OCI-LY7 (cell line): ENCODE data around the gene PARP12. TPM values are rescaled to one million over a fixed set of nuclear protein-coding genes. Genes with fewer than 3 reads are reported as not detected.

Source experiments
- BruUV-seq: library from RNA; stranded (reverse); fragments of 400-500 nt; replicated peaks from 2 replicates; lab custom pipeline; 2021; lab: Mats Ljungman, UMichigan
- CTCF ChIA-PET: fragments of 300-600 bp; sonication (Branson Sonifier 250); formaldehyde crosslinking; loops from one replicate; lab custom pipeline; 2022; ENCODE audit warnings: antibody characterized with exemption; ENCODE audit not compliant: unreplicated experiment; lab: Charles Lee
- POLR2A ChIA-PET: fragments of 300-600 bp; sonication (Branson Sonifier 250); formaldehyde crosslinking; loops from one replicate; lab custom pipeline; 2022; ENCODE audit warnings: antibody characterized with exemption; lab: Charles Lee
- DNase-seq: peaks from one replicate; pipeline ENCODE4 v3.0.0-alpha.2; 2015; ENCODE audit warnings: low spot score
- H2AFZ ChIP-seq: fragments of 200-600 bp; sonication (generic), shearing (Covaris generic); 2 replicates; pipeline ENCODE4 v1.6.1; 2014; ENCODE audit warnings: mild to moderate bottlenecking, antibody characterized with exemption, low read length, moderate library complexity
- H3K27ac ChIP-seq: fragments of 200-600 bp; sonication (generic); 2 replicates; pipeline ENCODE4 v1.5.1; 2014; ENCODE audit warnings: mixed run types, low read depth, mild to moderate bottlenecking, moderate library complexity, low read length, inconsistent platforms; ENCODE audit not compliant: poor library complexity, severe bottlenecking
- H3K36me3 ChIP-seq: fragments of 200-600 bp; sonication (generic); 2 replicates; pipeline ENCODE4 v1.6.1; 2014; ENCODE audit warnings: mild to moderate bottlenecking, antibody characterized with exemption, low read length, moderate library complexity, mixed read lengths; ENCODE audit not compliant: insufficient read depth
- H3K4me1 ChIP-seq: fragments of 200-600 bp; sonication (generic); 2 replicates; pipeline ENCODE4 v1.5.1; 2014; ENCODE audit warnings: mild to moderate bottlenecking, low read length; ENCODE audit not compliant: insufficient read depth, poor library complexity, severe bottlenecking
- H3K4me2 ChIP-seq: fragments of 200-600 bp; sonication (generic); 2 replicates; pipeline ENCODE4 v1.6.1; 2014; ENCODE audit warnings: mild to moderate bottlenecking, low read length
- H3K4me3 ChIP-seq: fragments of 200-600 bp; sonication (generic); 2 replicates; pipeline ENCODE4 v1.5.1; 2014; ENCODE audit warnings: mild to moderate bottlenecking, low read depth, low read length; ENCODE audit not compliant: poor library complexity, severe bottlenecking
- H3K79me2 ChIP-seq: fragments of 200-600 bp; sonication (generic); 2 replicates; pipeline ENCODE4 v1.6.1; 2016; ENCODE audit warnings: low read depth, mild to moderate bottlenecking, low read length, moderate library complexity, mixed read lengths; ENCODE audit not compliant: insufficient read depth
- H3K9me2 ChIP-seq: fragments of 200-600 bp; sonication (generic); 2 replicates; pipeline ENCODE4 v1.6.1; 2016; ENCODE audit warnings: mild to moderate bottlenecking, low read length, mixed read lengths; ENCODE audit not compliant: insufficient read depth
- H3K9me3 ChIP-seq: fragments of 200-600 bp; sonication (generic); 2 replicates; pipeline ENCODE4 v1.6.1; 2014; ENCODE audit warnings: mild to moderate bottlenecking, mixed run types, low read length, mixed read lengths
- H4K20me1 ChIP-seq: fragments of 200-600 bp; sonication (generic); 2 replicates; pipeline ENCODE4 v1.6.1; 2014; ENCODE audit warnings: mild to moderate bottlenecking, antibody characterized with exemption, low read length, moderate library complexity, mixed read lengths; ENCODE audit not compliant: insufficient read depth
- CTCF ChIP-seq: fragments of 200-600 bp; sonication (generic); conservative IDR thresholded peaks from 2 replicates; pipeline ENCODE4 v1.5.1; 2014; ENCODE audit warnings: mild to moderate bottlenecking, antibody characterized with exemption, low read length, moderate library complexity, mixed read lengths
- EZH2phosphoT487 ChIP-seq: fragments of 200-600 bp; sonication (generic); IDR thresholded peaks from 2 replicates; pipeline ENCODE4 v1.6.1; 2018; ENCODE audit warnings: low read depth, borderline replicate concordance, mild to moderate bottlenecking, mixed run types, antibody characterized with exemption, low read length, moderate library complexity, mixed read lengths
- intact Hi-C: fragments of 100-400 bp; cut with micrococcal nuclease; formaldehyde crosslinking; loops from one replicate; pipeline ENCODE4 v1.10.0; 2022; ENCODE audit not compliant: unreplicated experiment
- total RNA-seq, 2 experiments: library from RNA; depleted of rRNA in 1 of 2; stranded (reverse); fragments of >200 nt in 1 of 2; shearing (Covaris generic) in 1 of 2; gene quantifications; 2 replicates each; pipeline ENCODE4 v1.2.3, GENCODE V29; 2014 to 2022

Gene PARP12
- total RNA-seq, 2 experiments from 2014 or later, result 6.5 to 12.5 TPM

GRCh38 chr7:140026935-140027334, 35.8 kb downstream of the PARP12 start:
- H3K4me1 ChIP-seq, result no peaks in the 10 kb centered on the region
- CTCF ChIA-PET, result no interaction called here
- intact Hi-C loops, result no loop called here
- DNase-seq, result no peak
- H3K9me3 ChIP-seq, result no peaks in the 10 kb centered on the region
- no peak overlapping the region for H3K4me3 ChIP-seq
- no peak overlapping the region for H3K4me2 ChIP-seq
- H3K36me3 ChIP-seq, result no peaks in the 10 kb centered on the region
- no peaks in the 10 kb centered on the region for H4K20me1 ChIP-seq
- H3K27ac ChIP-seq, result no peak overlapping the region
- H3K9me2 ChIP-seq, result no peaks in the 10 kb centered on the region
- no TSS peak for BruUV-seq
- no peak overlapping the region for H2AFZ ChIP-seq
- TF ChIP-seq CTCF, result no peak
- TF ChIP-seq EZH2phosphoT487, result no peak
- POLR2A ChIA-PET, result no interaction called here
- no peaks in the 10 kb centered on the region for H3K79me2 ChIP-seq

- ChIA-PET CTCF (no interaction called here), POLR2A (no interaction called here)
- H4K20me1 ChIP-seq, result no peaks in the 10 kb centered on the region
- TF ChIP-seq CTCF, result no peak
- TF ChIP-seq EZH2phosphoT487, result no peak
- no peaks in the 10 kb centered on the region for H3K36me3 ChIP-seq
- intact Hi-C loops, result no loop called here
- no peak overlapping the region for H3K4me2 ChIP-seq
- no peaks in the 10 kb centered on the region for H3K79me2 ChIP-seq
- no peak overlapping the region for H3K27ac ChIP-seq
- BruUV-seq, result no TSS peak
- H3K9me2 ChIP-seq, result no peaks in the 10 kb centered on the region
- no peaks in the 10 kb centered on the region for H3K9me3 ChIP-seq
- no peak overlapping the region for H3K4me3 ChIP-seq
- no peak overlapping the region for H2AFZ ChIP-seq
- DNase-seq, result no peak
- no peaks in the 10 kb centered on the region for H3K4me1 ChIP-seq
Observed at GRCh38 chr7:140025814-140026433, 36.8 kb downstream of the PARP12 start.

- no peak for DNase-seq
- no peaks in the 10 kb centered on the region for H3K36me3 ChIP-seq
- H3K9me2 ChIP-seq, result no peaks in the 10 kb centered on the region
- no peak overlapping the region for H3K4me2 ChIP-seq
- H4K20me1 ChIP-seq, result no peaks in the 10 kb centered on the region
- no peaks in the 10 kb centered on the region for H3K4me1 ChIP-seq
- TF ChIP-seq CTCF (no peak), EZH2phosphoT487 (no peak)
- intact Hi-C loops, result no loop called here
- no TSS peak for BruUV-seq
- H3K4me3 ChIP-seq, result no peak overlapping the region
- no peaks in the 10 kb centered on the region for H3K79me2 ChIP-seq
- POLR2A ChIA-PET, result no interaction called here
- CTCF ChIA-PET, result no interaction called here
- H3K27ac ChIP-seq, result no peak overlapping the region
- H3K9me3 ChIP-seq, result no peaks in the 10 kb centered on the region
- no peak overlapping the region for H2AFZ ChIP-seq
Observed at GRCh38 chr7:140025241-140025640, 37.5 kb downstream of the PARP12 start.
